Vagina (tissue), 2 donors: ENCODE measurements around the gene CD22. TPM values are rescaled to one million over a fixed set of nuclear protein-coding genes. Genes with fewer than 3 reads are reported as not detected.

Experiments
- DNase-seq, 2 donors: peaks; one replicate each; pipeline ENCODE4 v3.0.0-alpha.2; 2017; ENCODE audit errors: extremely low spot score in 2 of 2
- H3K27ac ChIP-seq: fragments of 200-600 bp; sonication (generic); one replicate; pipeline ENCODE4 v1.5.1; 2019
- H3K27me3 ChIP-seq: fragments of 200-600 bp; sonication (generic); one replicate; pipeline ENCODE4 v1.5.1; 2019
- H3K36me3 ChIP-seq, 2 donors: fragments of 200-600 bp; sonication (generic); one replicate each; pipeline ENCODE4 v1.5.1; 2017 to 2019
- H3K4me1 ChIP-seq: fragments of 200-600 bp; sonication (generic); one replicate; pipeline ENCODE4 v1.5.1; 2019
- H3K4me3 ChIP-seq, 2 donors: fragments of 200-600 bp; sonication (generic); 1 replicate in 1 of 2; 2 replicates in 1 of 2; pipeline ENCODE4 v1.5.1; 2016 to 2019
- H3K9me3 ChIP-seq: fragments of 200-600 bp; sonication (generic); one replicate; pipeline ENCODE4 v1.5.1; 2019
- POLR2A ChIP-seq, 2 donors: fragments of 450-650 bp; IDR thresholded peaks; one replicate each; pipeline ENCODE4 v1.6.1; 2017; ENCODE audit warnings: antibody characterized with exemption in 2 of 2, mild to moderate bottlenecking in 2 of 2, moderate library complexity in 2 of 2
- POLR2AphosphoS5 ChIP-seq, 2 donors: sonication (generic); formaldehyde crosslinking; IDR thresholded peaks; one replicate each; pipeline ENCODE4 v1.9.0; 2017; ENCODE audit warnings: antibody characterized with exemption in 2 of 2, mild to moderate bottlenecking in 2 of 2, low read depth in 1 of 2; ENCODE audit not compliant: insufficient read depth in 1 of 2
- intact Hi-C: fragments of 100-400 bp; cut with DNase I; formaldehyde crosslinking; loops from one replicate; pipeline ENCODE4 v1.15.1; 2023
- total RNA-seq: library from RNA; depleted of rRNA; stranded (reverse); fragments of >200 nt; gene quantifications from one replicate; pipeline ENCODE4 v1.2.3, GENCODE V29; 2016
- TF ChIP-seq, protein P1 (sequence below), 3 experiments: fragments of 450-650 bp in 2 of 3; fragments of 200-600 bp in 1 of 3; sonication (generic) in 1 of 3; IDR thresholded peaks; one replicate each; pipeline ENCODE4 v1.5.1; 2017 to 2019; ENCODE audit warnings: antibody characterized with exemption in 3 of 3, mild to moderate bottlenecking in 2 of 3, moderate library complexity in 2 of 3

The CD22 gene
- total RNA-seq, 1 donor from 2014 or later = 7.6 TPM

- intact Hi-C loops = loop anchor here (10.0 kb wide), 1 partner anchor 732 kb away; no protein-coding TSS in a partner anchor
- Histone ChIP-seq H3K27ac (no peak overlapping the region), H3K36me3 (no peaks in the 10 kb centered on the region), H3K27me3 (no peaks in the 10 kb centered on the region), H3K9me3 (no peaks in the 10 kb centered on the region), H3K4me1 (peaks cover 2% of the 10 kb centered on the region), H3K4me3 (no peak overlapping the region)
- TF ChIP-seq POLR2A (IDR thresholded peaks at IDR 0.05) (no peak), POLR2AphosphoS5 (IDR thresholded peaks at IDR 0.05; ENCODE audit: insufficient read depth in 1 of 2, low read depth in 1 of 2) (no peak)
- TF ChIP-seq, protein P1, sequence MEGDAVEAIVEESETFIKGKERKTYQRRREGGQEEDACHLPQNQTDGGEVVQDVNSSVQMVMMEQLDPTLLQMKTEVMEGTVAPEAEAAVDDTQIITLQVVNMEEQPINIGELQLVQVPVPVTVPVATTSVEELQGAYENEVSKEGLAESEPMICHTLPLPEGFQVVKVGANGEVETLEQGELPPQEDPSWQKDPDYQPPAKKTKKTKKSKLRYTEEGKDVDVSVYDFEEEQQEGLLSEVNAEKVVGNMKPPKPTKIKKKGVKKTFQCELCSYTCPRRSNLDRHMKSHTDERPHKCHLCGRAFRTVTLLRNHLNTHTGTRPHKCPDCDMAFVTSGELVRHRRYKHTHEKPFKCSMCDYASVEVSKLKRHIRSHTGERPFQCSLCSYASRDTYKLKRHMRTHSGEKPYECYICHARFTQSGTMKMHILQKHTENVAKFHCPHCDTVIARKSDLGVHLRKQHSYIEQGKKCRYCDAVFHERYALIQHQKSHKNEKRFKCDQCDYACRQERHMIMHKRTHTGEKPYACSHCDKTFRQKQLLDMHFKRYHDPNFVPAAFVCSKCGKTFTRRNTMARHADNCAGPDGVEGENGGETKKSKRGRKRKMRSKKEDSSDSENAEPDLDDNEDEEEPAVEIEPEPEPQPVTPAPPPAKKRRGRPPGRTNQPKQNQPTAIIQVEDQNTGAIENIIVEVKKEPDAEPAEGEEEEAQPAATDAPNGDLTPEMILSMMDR (IDR thresholded peaks at IDR 0.05) = no peak
- DNase-seq = peak in 1 of 2 donors; percentile 67
Observed at GRCh38 chr19:35363001-35363590, 34.1 kb downstream of the CD22 start.

DNA sequence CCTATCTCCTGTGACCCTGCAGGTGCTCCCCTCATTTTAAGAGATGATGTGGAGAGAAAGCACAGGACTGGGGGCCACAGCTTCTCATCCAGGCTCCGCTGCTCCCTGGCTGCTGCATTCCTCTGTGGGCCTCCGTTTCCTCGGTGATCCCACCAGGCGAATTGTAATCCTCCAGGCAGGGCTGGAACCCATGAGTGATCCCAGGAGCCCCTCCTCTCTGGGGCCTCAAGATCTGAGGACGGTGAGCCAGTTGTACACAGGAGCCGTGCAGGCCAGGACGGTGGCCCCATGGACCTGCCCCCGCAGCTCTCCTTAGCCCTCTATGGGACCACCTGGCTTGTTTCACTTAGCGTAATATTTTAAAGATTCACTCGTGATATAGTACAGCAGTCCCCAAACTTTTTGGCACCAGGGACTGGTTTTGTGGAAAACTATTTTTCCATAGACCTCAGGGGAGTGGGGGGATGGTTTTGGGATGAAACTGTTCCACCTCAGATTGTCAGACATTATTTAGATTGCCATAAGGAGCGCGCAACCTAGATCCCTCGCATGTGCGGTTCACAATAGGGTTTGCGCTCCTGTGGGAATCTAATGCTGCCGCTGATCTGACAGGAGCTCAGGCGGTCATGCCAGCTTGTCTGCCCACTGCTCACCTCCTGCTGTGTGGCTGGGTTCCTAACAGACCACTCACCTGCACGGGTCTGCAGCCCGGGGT is 34.9 kb downstream of the CD22 start:
- Histone ChIP-seq H3K4me1 (no peaks in the 10 kb centered on the region), H3K27me3 (no peaks in the 10 kb centered on the region), H3K27ac (no peak overlapping the region), H3K4me3 (no peak overlapping the region), H3K9me3 (no peaks in the 10 kb centered on the region), H3K36me3 (no peaks in the 10 kb centered on the region)
- DNase-seq = peak in 1 of 2 donors; percentile 74
- intact Hi-C loops = loop anchor here (10.0 kb wide), 1 partner anchor 731 kb away; no protein-coding TSS in a partner anchor
- TF ChIP-seq POLR2A (IDR thresholded peaks at IDR 0.05) (no peak), POLR2AphosphoS5 (IDR thresholded peaks at IDR 0.05; ENCODE audit: insufficient read depth in 1 of 2, low read depth in 1 of 2) (no peak)
- TF ChIP-seq, protein P1 (IDR thresholded peaks at IDR 0.05) = no peak

GRCh38 chr19:35365303-35365702 is 36.3 kb downstream of the CD22 start:
- Histone ChIP-seq H3K36me3 (no peaks in the 10 kb centered on the region), H3K9me3 (no peaks in the 10 kb centered on the region), H3K4me1 (no peaks in the 10 kb centered on the region), H3K27me3 (no peaks in the 10 kb centered on the region), H3K4me3 (no peak overlapping the region), H3K27ac (no peak overlapping the region)
- DNase-seq = peak in 1 of 2 donors; percentile 22
- intact Hi-C loops = loop anchor here (10.0 kb wide), 1 partner anchor 729 kb away; no protein-coding TSS in a partner anchor
- TF ChIP-seq POLR2AphosphoS5 (IDR thresholded peaks at IDR 0.05; ENCODE audit: insufficient read depth in 1 of 2, low read depth in 1 of 2) = no peak
- TF ChIP-seq, protein P1 (IDR thresholded peaks at IDR 0.05) = no peak
- TF ChIP-seq POLR2A (IDR thresholded peaks at IDR 0.05) = no peak

GRCh38 chr19:35368378-35368777 is 39.4 kb downstream of the CD22 start:
- Histone ChIP-seq H3K36me3 (no peaks in the 10 kb centered on the region), H3K4me3 (no peak overlapping the region), H3K27ac (no peak overlapping the region), H3K9me3 (no peaks in the 10 kb centered on the region), H3K27me3 (no peaks in the 10 kb centered on the region), H3K4me1 (no peaks in the 10 kb centered on the region)
- DNase-seq = no peak
- intact Hi-C loops = loop anchor here (10.0 kb wide), 1 partner anchor 726 kb away; no protein-coding TSS in a partner anchor
- TF ChIP-seq POLR2AphosphoS5 (IDR thresholded peaks at IDR 0.05; ENCODE audit: insufficient read depth in 1 of 2, low read depth in 1 of 2) (no peak), POLR2A (IDR thresholded peaks at IDR 0.05) (no peak)
- TF ChIP-seq, protein P1 (IDR thresholded peaks at IDR 0.05) = no peak

DNA sequence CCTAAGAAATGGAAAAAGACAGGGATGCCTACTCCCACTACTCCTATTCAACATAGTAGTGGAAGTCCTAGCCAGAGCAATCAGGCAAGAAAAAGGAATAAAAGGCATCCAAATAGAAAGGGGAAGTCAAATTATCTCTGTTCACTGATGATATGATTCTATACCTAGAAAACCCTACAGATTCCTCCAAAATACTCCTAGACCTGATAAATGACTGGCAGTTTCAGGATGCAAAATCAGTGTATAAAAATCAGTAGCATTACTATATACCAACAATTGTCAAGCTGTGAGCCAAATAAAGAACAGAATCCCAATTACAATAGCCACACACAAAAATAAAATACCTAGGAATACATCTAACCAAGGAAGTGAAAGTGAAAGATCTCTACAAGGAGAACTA is 40.5 kb downstream of the CD22 start:
- H3K36me3 ChIP-seq = no peaks in the 10 kb centered on the region
- H3K4me1 ChIP-seq = no peaks in the 10 kb centered on the region
- no peak overlapping the region for H3K27ac ChIP-seq
- H3K4me3 ChIP-seq = no peak overlapping the region
- H3K9me3 ChIP-seq = no peaks in the 10 kb centered on the region
- TF ChIP-seq POLR2A (IDR thresholded peaks at IDR 0.05) (no peak), POLR2AphosphoS5 (IDR thresholded peaks at IDR 0.05; ENCODE audit: insufficient read depth in 1 of 2, low read depth in 1 of 2) (no peak)
- no peak for DNase-seq
- H3K27me3 ChIP-seq = no peaks in the 10 kb centered on the region
- intact Hi-C loops = loop anchor here (10.0 kb wide), 1 partner anchor 725 kb away; no protein-coding TSS in a partner anchor
